OCI-LY3 (cell line): Measurements from ENCODE around the gene SLC25A44.

Experiments used
- H2AFZ ChIP-seq: fragments of 200-600, 300-600 bp; shearing (Covaris generic); 2 replicates; pipeline ENCODE4 v1.6.0; 2014; ENCODE audit warnings: antibody characterized with exemption, low read depth, low read length
- H3K27ac ChIP-seq: fragments of 200-600, 300-600 bp; sonication (generic); 2 replicates; pipeline ENCODE4 v1.5.1; 2014; ENCODE audit warnings: mild to moderate bottlenecking, low read length, moderate library complexity, mixed read lengths
- H3K27me3 ChIP-seq: fragments of 200-600, 300-600 bp; sonication (generic); 2 replicates; pipeline ENCODE4 v1.6.1; 2014; ENCODE audit warnings: low read depth, low read length, mixed read lengths
- H3K36me3 ChIP-seq: fragments of 200-600, 300-600 bp; sonication (generic); replicated peaks from 2 replicates; pipeline ENCODE3; 2014; ENCODE audit warnings: low read depth, low read length, mixed read lengths
- H3K4me1 ChIP-seq: fragments of 300-600, 200-600 bp; sonication (generic); 2 replicates; pipeline ENCODE4 v1.6.1; 2014; ENCODE audit warnings: low read length, mixed read lengths
- H3K4me2 ChIP-seq: fragments of 200-600, 300-600 bp; sonication (generic); 2 replicates; pipeline ENCODE4 v1.6.1; 2014; ENCODE audit warnings: low read length, mixed read lengths
- H3K4me3 ChIP-seq: fragments of 300-600, 200-600 bp; sonication (generic); 2 replicates; pipeline ENCODE4 v1.5.1; 2014; ENCODE audit warnings: antibody characterized with exemption, mild to moderate bottlenecking, low read length, moderate library complexity
- H3K79me2 ChIP-seq: fragments of 300-600, 200-600 bp; shearing (Covaris generic); 2 replicates; pipeline ENCODE4 v1.6.1; 2014; ENCODE audit warnings: mild to moderate bottlenecking, low read length, mixed read lengths
- H3K9ac ChIP-seq: fragments of 300-600, 200-600 bp; shearing (Covaris generic); 2 replicates; pipeline ENCODE4 v1.6.0; 2014; ENCODE audit warnings: mild to moderate bottlenecking, low read length, moderate library complexity
- H3K9me3 ChIP-seq: fragments of 200-600, 300-600 bp; shearing (Covaris generic); 2 replicates; pipeline ENCODE4 v1.6.1; 2014; ENCODE audit warnings: low read length, mixed read lengths; ENCODE audit not compliant: insufficient read depth
- H4K20me1 ChIP-seq: fragments of 200-600, 300-600 bp; sonication (generic); 2 replicates; pipeline ENCODE4 v1.6.1; 2016; ENCODE audit warnings: low read length, mixed read lengths; ENCODE audit not compliant: insufficient read depth
- EZH2phosphoT487 ChIP-seq: fragments of 200-600 bp; shearing (Covaris generic); IDR thresholded peaks from 2 replicates; pipeline ENCODE4 v1.6.1; 2018; ENCODE audit warnings: antibody characterized with exemption, mixed run types, low read depth
- TF ChIP-seq, protein P1 (sequence below): fragments of 200-600, 300-600 bp; sonication (generic); IDR thresholded peaks from 2 replicates; pipeline ENCODE4 v1.5.1; 2014; ENCODE audit warnings: antibody characterized with exemption, low read length, low read depth

Gene SLC25A44

DNA sequence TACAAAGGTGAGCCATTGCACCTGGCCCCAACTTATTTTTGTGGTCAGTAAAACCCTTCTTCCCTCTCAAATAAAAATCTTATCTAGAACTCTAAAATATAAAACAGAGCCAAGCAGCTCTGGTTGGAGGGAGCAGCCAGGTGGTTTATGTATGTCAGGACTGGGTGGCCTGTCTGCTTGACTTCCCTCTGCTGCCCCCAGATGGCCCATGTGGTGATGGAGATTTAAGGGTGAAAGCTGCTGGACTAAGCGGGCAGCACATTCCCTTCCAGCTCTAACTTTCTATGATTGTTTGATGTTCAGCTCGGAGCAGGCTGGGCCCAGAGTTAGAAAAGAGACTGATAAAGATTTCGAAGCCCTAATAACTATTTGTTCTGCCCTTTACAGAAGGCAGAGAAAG lies 65.9 kb downstream of the SLC25A44 start:
- no peak overlapping the region for H3K4me3 ChIP-seq
- no peaks in the 10 kb centered on the region for H3K9me3 ChIP-seq
- no peaks in the 10 kb centered on the region for H3K79me2 ChIP-seq
- H4K20me1 ChIP-seq: no peaks in the 10 kb centered on the region
- H3K4me1 ChIP-seq: no peaks in the 10 kb centered on the region
- H3K27me3 ChIP-seq: no peaks in the 10 kb centered on the region
- H3K27ac ChIP-seq: no peak overlapping the region
- no peak overlapping the region for H3K4me2 ChIP-seq
- no peak overlapping the region for H3K9ac ChIP-seq
- TF ChIP-seq, protein P1, sequence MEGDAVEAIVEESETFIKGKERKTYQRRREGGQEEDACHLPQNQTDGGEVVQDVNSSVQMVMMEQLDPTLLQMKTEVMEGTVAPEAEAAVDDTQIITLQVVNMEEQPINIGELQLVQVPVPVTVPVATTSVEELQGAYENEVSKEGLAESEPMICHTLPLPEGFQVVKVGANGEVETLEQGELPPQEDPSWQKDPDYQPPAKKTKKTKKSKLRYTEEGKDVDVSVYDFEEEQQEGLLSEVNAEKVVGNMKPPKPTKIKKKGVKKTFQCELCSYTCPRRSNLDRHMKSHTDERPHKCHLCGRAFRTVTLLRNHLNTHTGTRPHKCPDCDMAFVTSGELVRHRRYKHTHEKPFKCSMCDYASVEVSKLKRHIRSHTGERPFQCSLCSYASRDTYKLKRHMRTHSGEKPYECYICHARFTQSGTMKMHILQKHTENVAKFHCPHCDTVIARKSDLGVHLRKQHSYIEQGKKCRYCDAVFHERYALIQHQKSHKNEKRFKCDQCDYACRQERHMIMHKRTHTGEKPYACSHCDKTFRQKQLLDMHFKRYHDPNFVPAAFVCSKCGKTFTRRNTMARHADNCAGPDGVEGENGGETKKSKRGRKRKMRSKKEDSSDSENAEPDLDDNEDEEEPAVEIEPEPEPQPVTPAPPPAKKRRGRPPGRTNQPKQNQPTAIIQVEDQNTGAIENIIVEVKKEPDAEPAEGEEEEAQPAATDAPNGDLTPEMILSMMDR: peak; percentile 31; the same call in 1 of the 2 replicates
- no peak for TF ChIP-seq EZH2phosphoT487
- peaks cover 69% of the 10 kb centered on the region for H3K36me3 ChIP-seq
- H2AFZ ChIP-seq: no peak overlapping the region

DNA sequence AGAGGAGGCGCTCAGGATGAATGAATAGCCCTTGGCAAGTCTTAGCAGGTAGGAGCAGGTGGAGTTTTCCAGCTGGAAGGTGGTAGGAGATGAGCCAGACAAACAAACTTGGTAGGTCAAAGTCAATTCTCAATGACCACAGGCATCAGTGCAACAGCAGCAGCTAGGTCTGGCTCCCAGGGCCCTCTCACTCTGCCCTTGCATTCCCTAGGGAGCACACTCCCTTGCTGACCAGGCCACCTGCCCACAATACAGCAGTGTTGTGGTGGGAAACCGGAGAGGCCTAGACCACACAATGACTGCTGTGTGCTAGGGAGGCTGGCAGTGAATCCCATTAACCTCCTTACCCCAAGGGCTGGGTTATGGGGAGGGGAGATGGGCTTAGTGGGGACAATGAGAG lies 67.0 kb downstream of the SLC25A44 start:
- Histone ChIP-seq H2AFZ (no peak overlapping the region), H4K20me1 (no peaks in the 10 kb centered on the region), H3K79me2 (no peaks in the 10 kb centered on the region), H3K9me3 (no peaks in the 10 kb centered on the region), H3K27ac (no peak overlapping the region), H3K27me3 (no peaks in the 10 kb centered on the region), H3K4me1 (no peaks in the 10 kb centered on the region), H3K4me3 (no peak overlapping the region), H3K4me2 (no peak overlapping the region), H3K36me3 (peaks cover 75% of the 10 kb centered on the region), H3K9ac (no peak overlapping the region)
- TF ChIP-seq, protein P1: no peak
- no peak for TF ChIP-seq EZH2phosphoT487
